GM18498 (cell line): ENCODE measurements around the gene KRT16.
"Not testable (repeated sequence)": the region's sequence is repeated elsewhere in the genome, so short reads cannot be mapped to it uniquely, and the experiment has no call there.

ENCODE experiments used
- ATAC-seq: cut with Tn5 transposase; IDR thresholded peaks from one replicate; pipeline ENCODE4 v1.9.1; 2021; ENCODE audit warnings: mild to moderate bottlenecking, moderate library complexity; ENCODE audit not compliant: unreplicated experiment

KRT16 gene

GRCh38 chr17:41628621-41629255 is 16.2 kb upstream of the KRT16 start:
- not testable (repeated sequence) for ATAC-seq

GRCh38 chr17:41628073-41628370 is 15.5 kb upstream of the KRT16 start:
- not testable (repeated sequence) for ATAC-seq

- ATAC-seq: no peak
Observed at GRCh38 chr17:41627316-41628072, 14.9 kb upstream of the KRT16 start.

GRCh38 chr17:41626914-41627295 is 14.3 kb upstream of the KRT16 start:
- not testable (repeated sequence) for ATAC-seq

GRCh38 chr17:41626028-41626913 is 13.7 kb upstream of the KRT16 start:
- ATAC-seq: not testable (repeated sequence)

- ATAC-seq: no peak
Observed at GRCh38 chr17:41625602-41626001, 13.0 kb upstream of the KRT16 start.

GRCh38 chr17:41624208-41625101 is 11.9 kb upstream of the KRT16 start, which contains the start of gene KRT17:
KRT17 (minus strand) TSS chr17:41624575; CDS start chr17:41624509, 66 bp downstream.
- no peak for ATAC-seq

- not testable (repeated sequence) for ATAC-seq
Observed at GRCh38 chr17:41623184-41623861, 10.8 kb upstream of the KRT16 start.

- ATAC-seq: not testable (repeated sequence)
Observed at GRCh38 chr17:41622340-41623183, 10.0 kb upstream of the KRT16 start.

GRCh38 chr17:41621916-41622315 is 9.3 kb upstream of the KRT16 start:
- ATAC-seq: no peak

- ATAC-seq: not testable (repeated sequence)
Observed at GRCh38 chr17:41621435-41621817, 8.9 kb upstream of the KRT16 start.

GRCh38 chr17:41620583-41621434 is 8.2 kb upstream of the KRT16 start:
- no peak for ATAC-seq

GRCh38 chr17:41619927-41620582 is 7.5 kb upstream of the KRT16 start:
- not testable (repeated sequence) for ATAC-seq

- no peak for ATAC-seq
Observed at GRCh38 chr17:41619036-41619926, 6.7 kb upstream of the KRT16 start.

GRCh38 chr17:41618341-41619035 is 5.9 kb upstream of the KRT16 start:
- no peak for ATAC-seq

GRCh38 chr17:41617698-41618097 is 5.1 kb upstream of the KRT16 start:
- ATAC-seq: no peak
